Caki2 (cell line): ENCODE results near the gene RPS10. TPM values are rescaled to one million over a fixed set of nuclear protein-coding genes. Genes with fewer than 3 reads are reported as not detected.

Source experiments
- DNase-seq: peaks from one replicate; pipeline ENCODE4 v3.0.0-alpha.2; 2015; ENCODE audit warnings: low read depth
- in situ Hi-C: cut with HindIII; loops from 2 replicates; pipeline ENCODE4 v1.10.0; 2016; ENCODE audit warnings: low sequenced_read_pairs, low pct_unique_long_range_greater_than_20kb, mixed read lengths
- total RNA-seq: library from RNA; depleted of rRNA; stranded (reverse); fragments of >200 nt; shearing (Covaris generic); gene quantifications from 2 replicates; pipeline ENCODE4 v1.2.3, GENCODE V29; 2014; ENCODE audit warnings: low replicate concordance

The RPS10 gene
- total RNA-seq, 1 experiment from 2014 or later, result 2,697 TPM

DNA sequence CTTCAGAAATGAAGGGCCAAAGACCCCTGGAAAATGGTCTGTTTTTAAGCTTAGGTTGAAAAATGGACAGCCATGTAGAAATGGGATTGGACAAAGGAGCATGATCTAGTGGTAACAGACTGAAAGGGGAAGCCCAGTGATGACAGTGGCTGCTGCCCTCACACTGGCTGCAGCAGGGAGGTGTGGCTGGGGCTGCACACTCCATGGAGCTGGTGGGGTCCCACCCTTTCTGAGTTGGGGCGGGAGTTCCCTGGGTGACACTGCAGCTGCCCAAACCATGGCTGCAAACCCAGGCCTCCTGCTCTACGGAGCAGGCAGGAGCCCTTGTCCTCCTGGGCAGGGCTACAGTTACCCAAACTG is 31.5 kb upstream of the RPS10 start:
- no peak for DNase-seq
- in situ Hi-C loops, result no loop called here

DNA sequence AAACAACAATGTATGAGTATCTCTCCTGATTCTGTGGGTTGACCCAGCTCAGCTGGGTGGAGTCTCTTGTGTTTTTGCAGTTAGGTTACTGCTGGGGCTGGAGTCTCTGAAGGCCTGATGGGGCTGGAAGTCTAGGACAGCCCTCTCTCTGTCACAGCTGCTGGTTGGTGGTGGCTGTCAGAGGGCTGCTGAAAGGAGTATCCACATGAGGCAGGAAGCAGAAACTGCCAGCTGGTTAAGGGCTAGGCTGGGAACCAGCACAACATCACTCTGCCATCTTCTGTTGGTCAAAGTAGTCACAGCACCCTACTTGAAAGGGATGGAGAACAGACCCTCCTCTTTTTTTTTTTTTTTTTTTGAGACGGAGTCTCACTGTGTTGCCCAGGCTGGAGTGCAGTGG is 30.0 kb upstream of the RPS10 start:
- no peak for DNase-seq
- in situ Hi-C loops, result no loop called here

- DNase-seq, result no peak
- in situ Hi-C loops, result no loop called here
Observed at GRCh38 chr6:34451192-34451591, 25.3 kb upstream of the RPS10 start.

GRCh38 chr6:34447910-34448309 is 22.0 kb upstream of the RPS10 start:
- DNase-seq, result no peak
- in situ Hi-C loops, result no loop called here

DNA sequence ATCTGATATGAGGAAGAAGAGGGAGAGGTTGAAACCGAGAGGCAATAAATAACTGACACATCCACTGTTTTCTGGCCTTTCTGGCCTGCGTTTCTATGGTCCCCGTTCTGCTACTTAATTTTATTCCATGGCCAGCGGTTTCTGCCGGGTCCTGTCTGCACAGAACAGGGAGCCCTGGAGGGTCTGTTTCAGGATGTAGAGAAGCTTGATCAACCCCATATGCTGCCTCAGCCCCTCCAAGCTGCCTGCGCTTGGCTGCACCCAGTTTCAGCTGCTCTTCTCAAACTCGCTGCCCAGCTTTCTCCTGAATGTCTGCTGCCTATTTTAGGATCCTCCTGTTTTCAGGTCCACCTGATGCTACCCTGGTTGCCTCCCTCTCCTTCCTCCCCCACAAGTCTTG is 21.5 kb upstream of the RPS10 start:
- no peak for DNase-seq
- in situ Hi-C loops, result no loop called here

DNA sequence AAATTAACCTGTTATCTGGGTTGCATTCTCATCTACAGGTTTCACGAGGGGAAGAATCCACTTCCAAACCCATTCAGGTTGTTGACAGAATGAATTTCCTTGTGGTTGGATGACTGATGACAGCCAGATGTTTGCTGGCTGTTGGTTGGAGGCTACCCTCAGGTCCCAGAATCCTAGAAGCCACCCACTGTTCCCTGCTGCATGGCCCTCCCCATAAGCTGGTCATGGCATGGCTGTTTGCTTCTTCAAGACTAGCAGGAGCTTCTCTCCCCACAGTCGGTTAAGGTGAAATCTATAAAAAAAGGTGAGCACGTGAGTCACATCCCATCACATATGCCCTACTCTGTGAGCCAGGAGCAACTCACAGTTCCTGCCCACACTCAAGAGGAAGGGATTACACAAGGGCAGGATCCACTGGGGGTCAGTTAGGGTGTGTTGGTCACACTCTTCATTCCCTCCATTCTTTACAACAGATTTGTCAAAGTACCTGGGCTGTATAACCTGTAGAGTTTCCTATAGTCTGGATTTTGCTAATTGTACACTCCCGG is 19.5 kb upstream of the RPS10 start:
- in situ Hi-C loops, result no loop called here
- no peak for DNase-seq

- DNase-seq, result no peak
- in situ Hi-C loops, result no loop called here
Observed at GRCh38 chr6:34441526-34441925, 15.7 kb upstream of the RPS10 start.

DNA sequence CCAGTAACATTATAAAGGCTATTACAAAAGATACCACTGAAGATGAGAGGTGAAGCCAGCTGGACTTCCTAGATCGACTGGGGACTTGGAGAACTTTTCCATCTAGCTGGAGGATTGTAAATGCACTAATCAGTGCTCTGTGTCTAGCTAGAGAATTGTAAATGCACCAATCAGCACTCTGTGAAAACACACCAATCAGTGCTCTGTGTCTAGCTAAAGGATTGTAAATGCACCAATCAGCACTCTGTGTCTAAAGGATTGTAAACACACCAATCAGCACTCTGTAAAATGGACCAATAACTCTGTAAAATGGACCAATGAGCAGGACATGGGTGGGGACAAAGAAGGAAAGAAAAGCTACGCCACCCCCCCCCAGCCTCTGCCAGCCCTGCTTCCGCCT is 13.6 kb upstream of the RPS10 start:
- in situ Hi-C loops, result no loop called here
- no peak for DNase-seq

DNA sequence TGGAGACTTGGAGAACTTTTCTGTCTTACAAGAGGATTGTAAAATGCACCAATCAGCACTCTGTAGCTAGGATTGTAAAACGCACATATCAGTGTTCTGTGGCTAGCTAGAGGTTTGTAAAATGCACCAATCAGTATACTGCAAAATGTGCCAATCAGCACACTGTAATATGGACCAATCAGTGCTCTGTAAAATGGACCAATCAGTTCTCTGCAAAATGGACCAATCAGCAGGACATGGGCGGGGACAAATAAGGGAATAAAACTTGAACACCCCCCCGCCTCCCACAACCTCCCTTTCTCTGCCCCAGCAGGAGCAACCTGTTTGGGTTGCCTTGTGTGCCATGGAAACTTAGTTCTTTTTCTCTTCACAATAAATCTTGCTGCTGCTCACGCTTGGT is 12.8 kb upstream of the RPS10 start:
- in situ Hi-C loops, result no loop called here
- no peak for DNase-seq

DNA sequence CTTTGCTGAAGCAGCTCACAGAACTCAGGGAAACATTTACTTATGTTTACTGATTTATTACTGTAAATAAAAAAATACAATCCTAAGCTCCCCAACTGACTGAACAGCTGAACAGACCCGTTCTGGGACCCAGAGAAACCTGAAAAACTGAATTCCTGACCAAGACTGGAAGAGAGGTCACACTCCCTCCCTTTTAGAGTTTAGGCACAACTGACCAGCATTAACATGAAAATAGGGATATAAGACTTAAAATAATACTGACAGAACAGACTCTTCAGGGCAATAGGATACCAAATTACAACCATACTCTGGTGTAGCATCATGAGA is 11.7 kb upstream of the RPS10 start:
- in situ Hi-C loops, result no loop called here
- DNase-seq, result no peak

DNA sequence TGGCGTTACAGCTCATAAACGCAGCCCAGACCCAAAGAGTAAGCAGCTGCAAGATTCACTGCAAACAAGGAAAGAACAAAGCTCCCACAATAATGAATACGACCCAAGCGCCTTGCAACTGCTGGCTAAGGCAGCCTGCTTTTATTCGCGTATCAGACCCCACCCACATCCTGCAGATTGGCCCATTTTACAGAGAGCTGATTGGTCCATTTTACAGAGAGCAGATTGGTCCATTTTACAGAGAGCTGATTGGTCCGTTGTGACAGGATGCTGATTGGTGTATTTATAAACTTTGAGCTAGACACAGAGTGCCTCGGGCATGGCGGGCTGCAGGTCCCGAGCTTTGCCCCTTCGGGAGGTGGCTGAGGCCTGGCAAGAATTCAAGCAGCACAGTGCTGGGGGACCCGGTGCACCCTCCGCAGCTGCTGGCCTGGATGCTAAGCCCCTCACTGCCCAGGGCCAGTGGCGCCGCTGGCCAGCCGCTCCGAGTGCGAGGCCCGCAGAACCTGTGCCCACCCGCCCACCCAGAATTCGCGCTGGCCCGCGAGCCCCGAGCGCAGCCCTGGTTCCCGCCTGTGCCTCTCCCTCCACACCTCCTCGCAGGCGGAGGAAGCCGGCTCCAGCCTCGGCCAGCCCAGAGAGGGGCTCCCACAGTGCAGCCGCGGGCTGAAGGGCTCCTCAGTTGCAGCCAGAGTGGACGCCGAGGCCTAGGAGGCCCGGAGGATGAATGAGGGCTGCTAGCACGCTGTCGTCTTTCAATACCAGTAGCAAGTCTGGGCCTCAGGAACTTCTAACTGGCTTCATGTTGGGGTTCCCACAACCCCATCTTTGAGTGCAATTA is 11.2 kb upstream of the RPS10 start:
- in situ Hi-C loops, result no loop called here
- no peak for DNase-seq

DNA sequence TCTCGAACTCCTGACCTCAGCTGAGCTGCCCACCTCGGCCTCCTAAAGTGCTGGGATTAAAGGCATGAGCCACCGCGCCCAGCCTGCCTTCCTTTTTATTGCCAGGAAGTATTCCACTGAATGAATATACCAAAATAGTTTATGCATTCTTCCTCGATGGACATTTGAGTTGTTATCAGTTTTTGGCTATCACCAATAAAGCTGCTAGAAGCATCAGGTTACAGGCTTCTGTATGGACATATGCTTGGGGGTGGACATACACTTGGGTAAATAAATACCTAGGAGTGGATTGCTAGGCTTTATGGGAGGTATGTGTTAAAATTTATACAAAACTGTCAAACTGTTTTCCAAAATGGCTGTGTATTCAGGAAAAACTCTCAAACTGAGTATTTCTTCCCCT is 10.0 kb upstream of the RPS10 start:
- DNase-seq, result no peak
- in situ Hi-C loops, result no loop called here

GRCh38 chr6:34425132-34425497 is 754 bp downstream of the RPS10 start:
- DNase-seq, result no peak
- in situ Hi-C loops, result no loop called here

- DNase-seq, result no peak
- in situ Hi-C loops, result no loop called here
Observed at GRCh38 chr6:34424200-34425131, 1.4 kb downstream of the RPS10 start.

DNA sequence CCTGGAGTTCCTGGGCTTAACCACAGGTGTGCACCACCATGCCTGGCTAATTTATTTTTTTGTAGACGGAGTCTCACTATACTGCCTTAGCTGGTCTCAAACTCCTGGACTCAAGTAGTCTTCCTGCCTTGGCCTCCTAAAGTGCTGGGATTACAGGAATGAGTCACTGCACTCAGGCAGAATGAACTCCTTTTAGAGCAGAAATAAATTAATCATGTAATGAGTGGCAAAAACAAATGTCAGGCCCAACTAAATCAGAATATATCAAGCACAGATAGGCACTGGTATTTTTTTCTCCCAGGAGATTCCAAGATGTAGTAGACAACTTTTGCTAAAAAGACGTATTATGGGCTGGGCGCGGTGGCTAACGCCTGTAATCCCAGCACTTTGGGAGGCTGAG is 2.6 kb downstream of the RPS10 start:
- no peak for DNase-seq
- in situ Hi-C loops, result no loop called here

- in situ Hi-C loops, result no loop called here
Observed at GRCh38 chr6:34418367-34418766, 7.5 kb downstream of the RPS10 start.

DNA sequence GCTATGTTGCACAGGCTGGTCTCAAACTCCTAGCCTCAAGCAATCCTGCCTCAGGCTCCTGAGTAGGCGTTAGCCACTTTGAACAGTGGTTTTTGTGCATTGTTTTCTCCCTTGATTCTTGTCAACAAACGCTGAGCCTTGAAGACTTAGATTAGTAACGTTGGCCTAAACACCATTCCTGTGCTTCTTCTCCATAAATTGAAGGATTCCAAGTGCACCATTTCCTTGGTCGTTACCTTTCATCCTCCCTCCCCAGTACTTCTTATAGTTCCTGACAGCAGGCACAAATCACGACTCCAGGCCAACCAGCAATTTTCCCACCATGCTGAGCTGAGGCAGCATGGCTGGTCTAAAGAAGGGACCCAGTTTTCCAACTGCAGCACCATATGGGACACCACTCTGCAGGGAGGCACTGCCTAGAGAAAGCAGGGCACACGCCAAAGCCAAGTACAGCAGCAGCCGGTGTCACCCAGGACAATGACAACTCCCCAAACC is 8.9 kb downstream of the RPS10 start:
- in situ Hi-C loops, result no loop called here
- DNase-seq, result no peak

More at GRCh38 chr6:34418367-34418766, 7.5 kb downstream of the RPS10 start:
- DNase-seq, result no peak

- peak; percentile 66 for DNase-seq
- in situ Hi-C loops, result no loop called here
Observed at GRCh38 chr6:34414999-34415858, 10.6 kb downstream of the RPS10 start.
